Fibroblast of skin of left biceps (primary cell): Measurements from ENCODE around the gene MDM1.

Experiments used
- DNase-seq, 2 experiments: peaks; one replicate each; pipeline ENCODE4 v3.0.0-alpha.2; 2013; ENCODE audit warnings: low read depth in 2 of 2

MDM1 gene

DNA sequence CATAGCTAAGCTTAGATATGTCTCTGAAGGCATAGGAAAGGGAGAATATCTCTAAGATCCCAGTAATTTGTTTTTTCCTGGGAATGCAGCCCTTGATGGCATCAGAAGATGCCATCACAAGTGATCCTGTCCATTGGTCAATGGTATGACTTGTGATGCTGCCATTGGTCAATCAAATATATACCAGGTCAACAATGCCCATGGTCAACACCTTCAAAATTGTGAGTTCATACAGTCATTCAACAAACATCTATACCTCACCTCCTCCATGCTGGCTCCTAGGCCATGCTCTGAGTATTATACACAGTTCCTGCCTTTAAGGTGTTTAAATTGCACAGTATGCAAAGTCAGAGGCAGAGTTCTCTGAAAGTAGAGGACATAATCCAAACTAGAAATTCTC is 59.4 kb downstream of the MDM1 start:
- DNase-seq: no peak

DNA sequence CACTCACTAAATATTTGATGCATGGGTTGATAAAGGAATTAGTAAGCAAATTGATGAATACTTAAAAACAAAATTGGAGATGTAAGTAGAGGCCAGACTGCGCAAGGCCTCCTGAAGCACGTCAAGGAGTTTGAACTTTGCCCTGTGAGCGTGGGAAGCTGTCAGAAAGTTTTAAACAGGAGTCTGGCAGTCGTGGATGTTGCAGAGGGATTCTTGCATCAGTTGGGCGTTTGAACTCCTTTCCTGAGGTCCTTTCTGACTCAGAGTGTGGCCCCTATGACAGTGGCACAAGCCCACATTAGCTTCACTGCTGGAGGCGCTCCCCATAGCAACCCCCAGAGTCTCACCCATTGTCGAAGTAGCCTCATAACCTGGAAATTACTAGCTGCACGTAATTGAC is 60.8 kb downstream of the MDM1 start:
- no peak for DNase-seq

GRCh38 chr12:68270358-68270757 is 61.8 kb downstream of the MDM1 start:
- DNase-seq: no peak

- no peak for DNase-seq
These were observed 62.4 kb downstream of the MDM1 start for GRCh38 chr12:68269779-68270178.

- DNase-seq: no peak
These were observed 63.2 kb downstream of the MDM1 start for GRCh38 chr12:68268967-68269366.

- DNase-seq: peak; percentile 93 to 95
These were observed 64.2 kb downstream of the MDM1 start for GRCh38 chr12:68267892-68268396.

DNA sequence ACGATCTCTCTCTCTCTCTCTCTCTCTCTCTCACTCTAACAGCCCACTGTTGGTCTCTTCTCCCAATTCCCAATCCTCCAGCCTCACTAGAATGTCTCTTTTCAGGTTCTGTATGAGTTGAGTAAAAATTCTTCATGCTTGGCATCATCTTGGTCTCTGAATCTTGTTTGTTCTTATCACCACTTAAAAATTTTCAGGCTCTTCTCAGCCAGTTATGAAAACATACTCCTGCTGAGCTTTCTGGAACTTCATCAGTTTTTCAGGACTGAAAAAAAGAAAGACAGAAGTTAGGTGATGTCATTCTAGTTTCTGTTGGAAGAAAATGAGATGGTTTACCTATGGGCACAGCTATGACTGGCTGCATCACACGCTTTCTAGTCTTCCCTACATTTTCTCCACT is 67.3 kb downstream of the MDM1 start:
- peak; percentile 51 to 63 for DNase-seq

DNA sequence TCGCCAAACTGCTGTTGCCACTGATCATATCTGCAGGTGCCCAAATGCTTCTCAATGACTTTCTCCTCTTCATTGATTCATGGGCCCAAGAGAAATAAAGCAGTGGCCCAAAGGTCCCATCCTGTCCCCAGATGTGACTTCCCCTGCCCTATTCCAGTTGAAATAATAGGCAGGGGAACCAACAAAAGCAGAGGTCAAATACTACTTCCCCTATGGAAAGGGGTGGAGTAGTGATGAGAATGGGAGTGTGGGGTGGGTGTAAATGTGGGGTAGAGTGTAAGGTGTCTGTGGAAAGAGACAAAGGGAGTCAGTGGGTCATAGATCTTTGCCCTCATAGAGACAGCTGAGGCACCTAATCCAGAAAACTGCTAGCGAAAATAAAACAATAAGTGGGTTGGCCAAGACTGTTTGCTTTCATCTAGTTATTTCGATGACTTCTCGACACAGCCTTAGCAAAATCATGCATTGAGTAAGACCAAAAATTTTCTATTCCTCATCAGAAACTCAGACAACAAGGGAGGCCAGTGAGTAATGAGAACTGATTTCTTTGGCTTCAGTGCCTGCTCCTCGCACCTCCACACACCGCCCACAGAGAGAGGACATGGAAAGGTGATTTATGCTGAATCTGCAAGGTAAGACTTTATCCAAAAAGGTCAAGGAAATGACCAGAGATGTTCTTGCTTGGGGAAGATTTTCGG is 67.9 kb downstream of the MDM1 start:
- no peak for DNase-seq

DNA sequence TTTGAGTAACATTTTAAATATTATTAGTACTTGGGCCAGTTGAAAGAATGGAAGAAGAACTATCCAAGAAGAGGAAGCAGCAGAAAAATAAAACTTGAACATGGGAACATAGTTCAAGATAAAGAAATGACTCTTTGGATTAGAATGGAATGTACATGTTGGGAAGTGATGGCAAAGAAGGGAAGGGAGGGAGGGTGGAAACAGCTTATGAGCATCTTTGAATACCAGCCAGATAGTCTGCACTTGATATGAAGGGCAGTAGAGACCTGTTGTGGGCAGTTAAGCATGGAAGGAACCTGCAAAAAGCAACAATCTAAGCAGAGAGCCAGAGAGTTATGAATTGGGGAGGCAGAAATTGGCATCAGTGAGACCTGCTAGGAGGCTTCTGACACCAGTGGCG is 68.8 kb downstream of the MDM1 start:
- no peak for DNase-seq

DNA sequence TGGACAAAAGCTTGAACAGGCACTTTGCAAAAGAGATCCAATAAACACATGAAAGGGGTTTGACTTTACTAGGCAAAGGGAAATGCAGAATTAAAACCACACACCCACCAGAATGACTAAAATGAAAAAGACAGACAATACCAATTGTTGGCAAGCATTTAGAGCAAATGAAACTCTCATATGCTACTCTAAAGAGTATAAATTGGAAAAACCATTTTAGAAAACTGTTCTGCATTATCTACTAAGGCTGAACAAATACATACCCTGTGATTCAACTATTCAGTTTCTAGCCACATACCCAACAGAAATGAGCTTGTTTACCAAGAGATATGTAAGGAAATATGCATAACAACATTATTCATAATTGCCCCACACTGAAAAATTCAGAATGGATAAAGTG is 70.3 kb downstream of the MDM1 start:
- DNase-seq: no peak

GRCh38 chr12:68260153-68260552 is 72.0 kb downstream of the MDM1 start:
- DNase-seq: no peak

GRCh38 chr12:68259318-68259940 is 72.7 kb downstream of the MDM1 start:
- no peak for DNase-seq

GRCh38 chr12:68253504-68253903 is 78.7 kb downstream of the MDM1 start, which contains the start of gene IL22:
Gene IL22 (minus strand): TSS chr12:68253604. CDS start chr12:68253448, 156 bp downstream.
- DNase-seq: no peak

- DNase-seq: no peak
These were observed 80.1 kb downstream of the MDM1 start for GRCh38 chr12:68252077-68252476.

DNA sequence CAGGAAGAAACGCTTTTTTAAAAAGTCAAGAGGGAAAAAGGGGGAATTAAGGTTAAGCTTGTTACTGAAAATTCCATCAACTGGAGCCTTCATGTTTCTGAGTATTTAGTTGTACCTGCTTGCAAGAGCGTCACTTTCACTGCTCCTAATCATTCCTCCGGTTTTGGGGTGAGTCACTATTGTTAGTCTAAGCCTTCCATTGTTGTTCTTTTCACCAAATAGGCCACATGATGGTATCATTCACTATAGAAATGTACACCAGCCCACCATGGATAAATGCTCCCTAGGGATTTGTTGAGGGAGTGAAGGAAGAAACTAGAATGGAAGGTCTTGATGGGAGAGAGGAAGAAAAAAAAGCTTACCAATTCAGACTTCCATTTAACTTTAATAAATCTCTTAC is 81.7 kb downstream of the MDM1 start:
- no peak for DNase-seq

- no peak for DNase-seq
These were observed 84.4 kb downstream of the MDM1 start for GRCh38 chr12:68247785-68248184.

DNA sequence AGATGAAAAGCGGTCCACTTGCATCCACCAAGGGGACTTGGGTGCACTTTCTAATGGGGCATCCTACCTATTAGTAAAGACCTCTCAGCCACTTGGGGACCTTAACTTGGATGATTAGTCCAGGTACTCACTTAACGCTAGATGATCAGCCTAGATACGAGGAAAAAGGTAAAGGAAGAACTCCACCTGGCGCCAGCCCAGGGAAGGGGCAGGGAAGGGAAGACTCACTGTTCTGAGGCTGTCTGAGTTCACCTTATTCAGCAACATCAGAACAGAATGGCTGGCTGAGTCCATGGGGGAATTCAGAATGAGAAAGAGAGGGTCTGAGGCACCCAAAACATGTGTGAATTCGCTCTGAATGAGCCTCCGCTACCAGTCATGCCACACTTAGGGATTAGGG is 85.8 kb downstream of the MDM1 start:
- DNase-seq: no peak

- no peak for DNase-seq
These were observed 86.8 kb downstream of the MDM1 start for GRCh38 chr12:68245180-68246021.
